K562 (cell line): ENCODE data around the gene VGF. TPM values are rescaled to one million over a fixed set of nuclear protein-coding genes. Genes with fewer than 3 reads are reported as not detected.
A peak's percentile ranks its signal among the peaks of the same experiment; 100 is the strongest.

Experiments used
- BRD4 ChIP-seq: fragments of 200-600 bp; sonication (generic); IDR thresholded peaks from 2 replicates; pipeline ENCODE4 v1.6.1; 2017; ENCODE audit warnings: inconsistent platforms
- CBX2 ChIP-seq: fragments of 200-600 bp; sonication (generic); IDR thresholded peaks from one replicate; pipeline ENCODE4 v1.6.1; 2012; ENCODE audit warnings: mild to moderate bottlenecking, low read length, inconsistent platforms; ENCODE audit not compliant: insufficient read depth, poor library complexity, severe bottlenecking
- CC2D1A ChIP-seq: fragments of 450-650 bp; IDR thresholded peaks from 2 replicates; pipeline ENCODE4 v1.6.1; 2017; ENCODE audit warnings: mild to moderate bottlenecking
- CEBPG ChIP-seq, 3 experiments: fragments of 200-800 bp in 1 of 3; sonication (Bioruptor generic) in 1 of 3; sonication (generic) in 1 of 3; formaldehyde crosslinking in 1 of 3; IDR thresholded peaks in 2 of 3; conservative IDR thresholded peaks in 1 of 3; 2 replicates each; pipeline versions ENCODE4 v1.6.1 to v1.8.0; 2016 to 2022; ENCODE audit warnings: missing compliant biosample characterization in 2 of 3, missing genetic modification characterization in 2 of 3, mild to moderate bottlenecking in 1 of 3, missing genetic modification reagents in 1 of 3
- GTF2B ChIP-seq: IDR thresholded peaks from 2 replicates; pipeline ENCODE4 v1.6.1; 2011; ENCODE audit not compliant: insufficient read length; ENCODE audit errors: extremely low read depth
- HDAC8 ChIP-seq: fragments of 450-650 bp; IDR thresholded peaks from 2 replicates; pipeline ENCODE4 v1.6.1; 2016; ENCODE audit warnings: mild to moderate bottlenecking, missing genetic modification characterization, moderate library complexity, missing compliant biosample characterization
- L3MBTL2 ChIP-seq: fragments of 450-650 bp; IDR thresholded peaks from 2 replicates; pipeline ENCODE4 v1.6.1; 2016; ENCODE audit warnings: mild to moderate bottlenecking, moderate library complexity
- MAFK ChIP-seq: IDR thresholded peaks from 2 replicates; pipeline ENCODE4 v1.6.1; 2011; ENCODE audit warnings: low read length, improper control_type of control experiment
- NFRKB ChIP-seq: fragments of 450-650 bp; IDR thresholded peaks from 2 replicates; pipeline ENCODE4 v1.6.1; 2016; ENCODE audit warnings: low read depth
- NFYB ChIP-seq: IDR thresholded peaks from 2 replicates; pipeline ENCODE4 v1.6.1; 2011; ENCODE audit warnings: mild to moderate bottlenecking, moderate library complexity; ENCODE audit not compliant: insufficient read length; ENCODE audit errors: extremely low read depth
- PATZ1 ChIP-seq: fragments of 250-450 bp; sonication (Bioruptor Pico); IDR thresholded peaks from 2 replicates; pipeline ENCODE4 v1.5.0; 2020; ENCODE audit warnings: mild to moderate bottlenecking, borderline replicate concordance
- PHTF2 ChIP-seq: fragments of 250-450 bp; sonication (Bioruptor Pico); IDR thresholded peaks from 2 replicates; pipeline ENCODE4 v1.5.0; 2021; ENCODE audit warnings: mild to moderate bottlenecking
- RUNX1 ChIP-seq: sonication (generic); IDR thresholded peaks from 2 replicates; pipeline ENCODE4 v1.6.1; 2016; ENCODE audit warnings: antibody characterized with exemption, low read depth
- SFPQ ChIP-seq: fragments of 200-400 bp; formaldehyde crosslinking; IDR thresholded peaks from 2 replicates; pipeline ENCODE4 v1.6.1; 2017; ENCODE audit warnings: mild to moderate bottlenecking, low read depth, low read length, moderate library complexity
- SREBF2 ChIP-seq: sonication (generic); formaldehyde crosslinking; IDR thresholded peaks from 2 replicates; pipeline ENCODE4 v1.4.0; 2020; ENCODE audit warnings: mild to moderate bottlenecking, missing genetic modification reagents
- TEAD1 ChIP-seq, 2 experiments: fragments of 450-650 bp in 1 of 2; sonication (generic) in 1 of 2; formaldehyde crosslinking; IDR thresholded peaks; 2 replicates each; pipeline versions ENCODE4 v1.4.0 to v1.8.0; 2020 to 2022; ENCODE audit warnings: mild to moderate bottlenecking in 2 of 2, missing genetic modification reagents in 1 of 2
- TFAM ChIP-seq: fragments of 250-450 bp; sonication (Bioruptor Pico); conservative IDR thresholded peaks from 2 replicates; pipeline ENCODE4 v1.5.0; 2021; ENCODE audit warnings: mild to moderate bottlenecking, moderate library complexity
- ZFP36 ChIP-seq: fragments of 150-350 bp; IDR thresholded peaks from 2 replicates; pipeline ENCODE4 v1.6.1; 2018; ENCODE audit warnings: low read length, low read depth; ENCODE audit not compliant: partially characterized antibody
- ZNF274 ChIP-seq: IDR thresholded peaks from 2 replicates; pipeline ENCODE4 v1.6.1; 2011; ENCODE audit warnings: low read depth, mild to moderate bottlenecking, low read length, moderate library complexity, borderline replicate concordance
- ZNF277 ChIP-seq: fragments of 250-450 bp; sonication (Bioruptor Pico); IDR thresholded peaks from 2 replicates; pipeline ENCODE4 v1.8.0; 2022; ENCODE audit warnings: inconsistent platforms, mild to moderate bottlenecking, moderate library complexity, borderline replicate concordance
- ZNF79 ChIP-seq: fragments of 250-450 bp; sonication (Bioruptor Pico); IDR thresholded peaks from 2 replicates; pipeline ENCODE4 v1.4.0; 2020; ENCODE audit warnings: low read depth, mild to moderate bottlenecking, moderate library complexity
- polyA plus RNA-seq, 8 experiments: library from polyadenylated mRNA; depleted of rRNA in 4 of 8; stranded (reverse) in 5 of 8; unstranded in 3 of 8; fragments of >200 nt; fragmentation: Nextera tagmentation in 2 of 8; fragmentation: Illumina TruSeq in 1 of 8; extraction: Ambion mirVana in 2 of 8; extraction: Trizol in 1 of 8; gene quantifications; 2 replicates each; pipeline versions ENCODE4 v1.2.1 to v1.2.3, GENCODE V29; 2011 to 2014; ENCODE audit warnings: inconsistent platforms in 1 of 8, missing spikeins in 1 of 8
- total RNA-seq, 7 experiments: library from RNA; depleted of rRNA in 6 of 7; stranded (reverse); fragments of >200 nt in 6 of 7; fragmentation: Illumina TruSeq in 2 of 7; extraction: Trizol in 2 of 7; gene quantifications; 2 replicates each; pipeline versions ENCODE4 v1.2.1 to v1.2.3, GENCODE V29; 2011 to 2021; ENCODE audit warnings: low replicate concordance in 1 of 7

VGF gene
- total and polyA plus RNA-seq, 9 of the 15 experiments (the other 6 are each of a cell fraction or from before 2014, with no cell fraction given) = 0.03 to 5.7 (median 0.34) TPM

- TF ChIP-seq PHTF2 (CRISPR knock-in tag) (no peak), ZNF79 (CRISPR knock-in tag) (no peak), RUNX1 (no peak), PATZ1 (CRISPR knock-in tag) (no peak), TEAD1 (CRISPR knock-in tag; IDR thresholded peaks at IDR 0.05) (peak in 1 of 2 experiments; percentile 94; a peak in 2 of 4 replicates), MAFK (no peak), NFRKB (no peak), L3MBTL2 (peak; percentile 60; the same call in 1 of the 2 replicates), GTF2B (no peak), SREBF2 (CRISPR knock-in tag) (peak; percentile 53; the same call in 1 of the 2 replicates), ZNF277 (CRISPR knock-in tag) (no peak), NFYB (peak; percentile 32), HDAC8 (tag) (no peak), CC2D1A (no peak), ZNF274 (no peak), ZFP36 (peak; percentile 59), CEBPG (CRISPR knock-in tag; IDR thresholded peaks at IDR 0.05) (peak; percentile 19; the same call in 1 of the 2 replicates), CEBPG (tag; conservative IDR thresholded peaks at IDR 0.05 in 1 of 2, IDR thresholded peaks at IDR 0.05 in 1 of 2) (no peak), CBX2 (no peak), SFPQ (no peak), BRD4 (no peak), TFAM (CRISPR knock-in tag) (no peak)
These were observed at the start of gene VGF (continued) for GRCh38 chr7:101165075-101165957.
